AG04449 (cell line): ENCODE results near the gene RIT2.

Experiments
- CTCF ChIA-PET: fragments of 350-600 bp; formaldehyde crosslinking; extraction: SDS; loops from one replicate; lab custom pipeline; 2021; ENCODE audit warnings: antibody characterized with exemption; lab: Yijun Ruan, JAX
- POLR2A ChIA-PET: fragments of 400-600, 350-600 bp; formaldehyde crosslinking; extraction: SDS; loops from one replicate; lab custom pipeline; 2020; ENCODE audit warnings: antibody characterized with exemption, inconsistent platforms; lab: Yijun Ruan, JAX
- DNase-seq: peaks from one replicate; pipeline ENCODE4 v3.0.0-alpha.2; 2010; ENCODE audit warnings: low read depth, low spot score
- H3K4me3 ChIP-seq: 2 replicates; pipeline ENCODE4 v1.5.1; 2011; ENCODE audit warnings: low read depth, mild to moderate bottlenecking, control low read depth, low read length
- CTCF ChIP-seq: IDR thresholded peaks from one replicate; pipeline ENCODE4 v1.5.1; 2011; ENCODE audit warnings: mild to moderate bottlenecking, moderate library complexity, low read length, control low read depth, inconsistent platforms; ENCODE audit not compliant: insufficient read depth; ENCODE audit errors: missing control alignments

The RIT2 gene

GRCh38 chr18:43061318-43061717 is 54.2 kb downstream of the RIT2 start:
- no peak for DNase-seq
- no peak overlapping the region for H3K4me3 ChIP-seq
- no peak for TF ChIP-seq CTCF
- ChIA-PET CTCF (no interaction called here), POLR2A (no interaction called here)

- no peak overlapping the region for H3K4me3 ChIP-seq
- TF ChIP-seq CTCF: no peak
- ChIA-PET CTCF (no interaction called here), POLR2A (no interaction called here)
- DNase-seq: no peak
Measured at GRCh38 chr18:43060020-43060419, 55.5 kb downstream of the RIT2 start.

- ChIA-PET CTCF (no interaction called here), POLR2A (no interaction called here)
- no peak for DNase-seq
- no peak for TF ChIP-seq CTCF
- no peak overlapping the region for H3K4me3 ChIP-seq
Measured at GRCh38 chr18:43054815-43055519, 60.5 kb downstream of the RIT2 start.

GRCh38 chr18:43049021-43049420 is 66.5 kb downstream of the RIT2 start:
- DNase-seq: no peak
- no peak overlapping the region for H3K4me3 ChIP-seq
- no peak for TF ChIP-seq CTCF
- ChIA-PET CTCF (no interaction called here), POLR2A (no interaction called here)

GRCh38 chr18:43046322-43046721 is 69.2 kb downstream of the RIT2 start:
- H3K4me3 ChIP-seq: no peak overlapping the region
- DNase-seq: no peak
- POLR2A ChIA-PET: no interaction called here
- CTCF ChIA-PET: no interaction called here
- no peak for TF ChIP-seq CTCF

GRCh38 chr18:43043626-43044025 is 71.9 kb downstream of the RIT2 start:
- ChIA-PET CTCF (no interaction called here), POLR2A (no interaction called here)
- TF ChIP-seq CTCF: no peak
- no peak overlapping the region for H3K4me3 ChIP-seq
- no peak for DNase-seq
